ENCODE data around the gene RSF1.

GRCh38 chr11:77710358-77710757 is 110.2 kb downstream of the RSF1 start:
- TF ChIP-seq, protein P1, sequence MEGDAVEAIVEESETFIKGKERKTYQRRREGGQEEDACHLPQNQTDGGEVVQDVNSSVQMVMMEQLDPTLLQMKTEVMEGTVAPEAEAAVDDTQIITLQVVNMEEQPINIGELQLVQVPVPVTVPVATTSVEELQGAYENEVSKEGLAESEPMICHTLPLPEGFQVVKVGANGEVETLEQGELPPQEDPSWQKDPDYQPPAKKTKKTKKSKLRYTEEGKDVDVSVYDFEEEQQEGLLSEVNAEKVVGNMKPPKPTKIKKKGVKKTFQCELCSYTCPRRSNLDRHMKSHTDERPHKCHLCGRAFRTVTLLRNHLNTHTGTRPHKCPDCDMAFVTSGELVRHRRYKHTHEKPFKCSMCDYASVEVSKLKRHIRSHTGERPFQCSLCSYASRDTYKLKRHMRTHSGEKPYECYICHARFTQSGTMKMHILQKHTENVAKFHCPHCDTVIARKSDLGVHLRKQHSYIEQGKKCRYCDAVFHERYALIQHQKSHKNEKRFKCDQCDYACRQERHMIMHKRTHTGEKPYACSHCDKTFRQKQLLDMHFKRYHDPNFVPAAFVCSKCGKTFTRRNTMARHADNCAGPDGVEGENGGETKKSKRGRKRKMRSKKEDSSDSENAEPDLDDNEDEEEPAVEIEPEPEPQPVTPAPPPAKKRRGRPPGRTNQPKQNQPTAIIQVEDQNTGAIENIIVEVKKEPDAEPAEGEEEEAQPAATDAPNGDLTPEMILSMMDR (IDR thresholded peaks at IDR 0.05 in 2 of 3, conservative IDR thresholded peaks at IDR 0.05 in 1 of 3; ENCODE audit: borderline replicate concordance in 1 of 3, insufficient read depth in 1 of 3, low read depth in 2 of 3, low read length in 2 of 3) = no peak
- TF ChIP-seq SP1 (IDR thresholded peaks at IDR 0.05; ENCODE audit: low read depth) = 0 out of 2 replicates have a peak, but pooled peaks have one; percentile 9

Data from HCT116 (cell line).